Smooth muscle cell (in vitro differentiated cells): ENCODE data around the gene CCDC188. TPM values are rescaled to one million over a fixed set of nuclear protein-coding genes. Genes with fewer than 3 reads are reported as not detected.

ENCODE experiments used
- DNase-seq: peaks from one replicate; lab custom pipeline; 2025; ENCODE audit not compliant: unreplicated experiment; lab: John Stamatoyannopoulos, UW
- H2AFZ ChIP-seq: fragments of 200-600 bp; sonication (generic); 2 replicates; pipeline ENCODE4 v1.6.0; 2016; ENCODE audit warnings: antibody characterized with exemption, low read depth, mild to moderate bottlenecking
- H3F3A ChIP-seq: fragments of 200-600 bp; sonication (generic); 2 replicates; pipeline ENCODE4 v1.6.0; 2017; ENCODE audit warnings: antibody characterized with exemption, low read depth
- H3K27ac ChIP-seq: fragments of 200-600 bp; sonication (generic); 2 replicates; pipeline ENCODE4 v1.5.1; 2016; ENCODE audit warnings: low read depth, mild to moderate bottlenecking
- H3K27me3 ChIP-seq: fragments of 200-600 bp; sonication (generic); 2 replicates; pipeline ENCODE4 v1.6.1; 2016; ENCODE audit warnings: low read depth, mild to moderate bottlenecking
- H3K36me3 ChIP-seq: fragments of 200-600 bp; sonication (generic); 2 replicates; pipeline ENCODE4 v1.5.1; 2016; ENCODE audit warnings: low read depth
- H3K4me1 ChIP-seq: fragments of 200-600 bp; sonication (generic); 2 replicates; pipeline ENCODE4 v1.5.1; 2016; ENCODE audit warnings: low read depth
- H3K4me2 ChIP-seq: fragments of 200-600 bp; sonication (generic); 2 replicates; pipeline ENCODE4 v1.6.0; 2016; ENCODE audit warnings: mild to moderate bottlenecking
- H3K4me3 ChIP-seq: fragments of 200-600 bp; sonication (generic); 2 replicates; pipeline ENCODE4 v1.5.1; 2016; ENCODE audit warnings: mild to moderate bottlenecking
- H3K79me2 ChIP-seq: fragments of 200-600 bp; sonication (generic); 2 replicates; pipeline ENCODE4 v1.6.0; 2016; ENCODE audit warnings: low read depth, mild to moderate bottlenecking
- H3K9ac ChIP-seq: fragments of 200-600 bp; sonication (generic); 2 replicates; pipeline ENCODE4 v1.6.0; 2016; ENCODE audit warnings: low read depth
- H3K9me3 ChIP-seq: fragments of 200-600 bp; sonication (generic); replicated peaks from 2 replicates; pipeline ENCODE4 v1.5.1; 2016; ENCODE audit warnings: low read depth
- H4K20me1 ChIP-seq: fragments of 200-600 bp; sonication (generic); 2 replicates; pipeline ENCODE4 v1.6.0; 2016; ENCODE audit warnings: low read depth
- CTCF ChIP-seq: fragments of 200-600 bp; sonication (generic); IDR thresholded peaks from 2 replicates; pipeline ENCODE4 v1.5.1; 2017; ENCODE audit warnings: borderline replicate concordance, mild to moderate bottlenecking, antibody characterized with exemption; ENCODE audit not compliant: insufficient read depth, poor library complexity, severe bottlenecking
- WGBS: methylation state at CpG from one replicate; pipeline ENCODE4 v1.1.7; 2016; ENCODE audit warnings: low lambda C conversion rate; 5-methylcytosine and 5-hydroxymethylcytosine counted together
- polyA plus RNA-seq: library from polyadenylated mRNA; unstranded; fragments of >200 nt; fragmentation: Nextera tagmentation; extraction: Ambion mirVana; gene quantifications from 2 replicates; pipeline ENCODE4 v1.2.1, GENCODE V29; 2016
- total RNA-seq: library from RNA; depleted of rRNA; stranded (reverse); fragments of >200 nt; gene quantifications from 2 replicates; pipeline ENCODE4 v1.2.3, GENCODE V29; 2014

Gene CCDC188
- total and polyA plus RNA-seq, 2 experiments from 2014 or later = not detected

GRCh38 chr22:20113551-20114310, 37.1 kb downstream of the CCDC188 start:
- no peak for DNase-seq

GRCh38 chr22:20112623-20113511, 38.0 kb downstream of the CCDC188 start:
- TF ChIP-seq CTCF = no peak
- H3K4me1 ChIP-seq = peaks cover 3% of the 10 kb centered on the region
- 96% methylated on average over 26 of the region's 26 CpGs for WGBS
- H3K4me2 ChIP-seq = no peak overlapping the region
- H4K20me1 ChIP-seq = peaks cover 13% of the 10 kb centered on the region
- H3K27ac ChIP-seq = no peak overlapping the region
- H3K4me3 ChIP-seq = no peak overlapping the region
- H3F3A ChIP-seq = no peaks in the 10 kb centered on the region
- H3K79me2 ChIP-seq = peaks cover 21% of the 10 kb centered on the region
- DNase-seq = no peak
- H3K36me3 ChIP-seq = no peaks in the 10 kb centered on the region
- H3K9me3 ChIP-seq = no peaks in the 10 kb centered on the region
- no peak overlapping the region for H3K9ac ChIP-seq
- H2AFZ ChIP-seq = no peak overlapping the region
- no peaks in the 10 kb centered on the region for H3K27me3 ChIP-seq

More at GRCh38 chr22:20113551-20114310, 37.1 kb downstream of the CCDC188 start:
- Histone ChIP-seq H3K36me3 (no peaks in the 10 kb centered on the region), H3K4me2 (no peak overlapping the region), H3K9ac (no peak overlapping the region), H3F3A (peaks cover 7% of the 10 kb centered on the region), H4K20me1 (peaks cover 17% of the 10 kb centered on the region), H3K27ac (no peak overlapping the region), H3K27me3 (no peaks in the 10 kb centered on the region), H3K4me1 (peaks cover 8% of the 10 kb centered on the region), H3K79me2 (peaks cover 29% of the 10 kb centered on the region), H3K4me3 (no peak overlapping the region), H3K9me3 (no peaks in the 10 kb centered on the region), H2AFZ (no peak overlapping the region)
- 96% methylated on average over 13 of the region's 19 CpGs for WGBS
- TF ChIP-seq CTCF = no peak

GRCh38 chr22:20111689-20112622, 38.9 kb downstream of the CCDC188 start:
- Histone ChIP-seq H3K9ac (no peak overlapping the region), H3K36me3 (no peaks in the 10 kb centered on the region), H3K9me3 (no peaks in the 10 kb centered on the region), H3K27me3 (no peaks in the 10 kb centered on the region), H3K4me2 (no peak overlapping the region), H2AFZ (no peak overlapping the region), H3K4me1 (peaks cover 3% of the 10 kb centered on the region), H3K4me3 (no peak overlapping the region), H4K20me1 (peaks cover 13% of the 10 kb centered on the region), H3K79me2 (peaks cover 17% of the 10 kb centered on the region), H3F3A (no peaks in the 10 kb centered on the region), H3K27ac (no peak overlapping the region)
- DNase-seq = no peak
- WGBS = 91% methylated on average over 7 of the region's 7 CpGs
- no peak for TF ChIP-seq CTCF
